SK-N-SH (cell line): ENCODE data around the gene TTC17. TPM values are rescaled to one million over a fixed set of nuclear protein-coding genes. Genes with fewer than 3 reads are reported as not detected.

Experiments used
- CTCF ChIA-PET: fragments of 300-600, 350-600 bp; formaldehyde crosslinking; extraction: SDS; loops from one replicate; lab custom pipeline; 2021; lab: Yijun Ruan, JAX
- POLR2A ChIA-PET: fragments of 350-600 bp; sonication (Branson Sonifier 250); formaldehyde crosslinking; extraction: SDS; loops from one replicate; lab custom pipeline; 2020; ENCODE audit warnings: antibody characterized with exemption, inconsistent platforms; lab: Yijun Ruan, JAX
- DNase-seq: peaks from one replicate; pipeline ENCODE4 v3.0.0; 2012
- H2AFZ ChIP-seq: fragments of 200-600 bp; sonication (generic); 2 replicates; pipeline ENCODE4 v1.8.1; 2016; ENCODE audit warnings: antibody characterized with exemption, mild to moderate bottlenecking, low read depth
- H3F3A ChIP-seq: fragments of 200-600 bp; sonication (generic); replicated peaks from 2 replicates; pipeline ENCODE3; 2016; ENCODE audit warnings: antibody characterized with exemption, mild to moderate bottlenecking; ENCODE audit not compliant: insufficient read depth
- H3K27ac ChIP-seq, 2 experiments: fragments of 200-500 bp in 1 of 2; fragments of 200-600 bp in 1 of 2; sonication (Bioruptor generic) in 1 of 2; sonication (generic), shearing (Covaris generic) in 1 of 2; 2 replicates each; pipeline versions ENCODE4 v1.5.1 to v1.6.1; 2014 to 2016; ENCODE audit warnings: low read depth in 2 of 2, inconsistent platforms in 1 of 2, low read length in 1 of 2, mild to moderate bottlenecking in 1 of 2, mixed read lengths in 1 of 2
- H3K27me3 ChIP-seq: fragments of 200-600 bp; sonication (generic), shearing (Covaris generic); 2 replicates; pipeline ENCODE4 v1.6.1; 2016; ENCODE audit warnings: mixed run types; ENCODE audit not compliant: insufficient read depth
- H3K36me3 ChIP-seq, 2 experiments: fragments of 200-500 bp in 1 of 2; fragments of 200-600 bp in 1 of 2; sonication (Bioruptor generic) in 1 of 2; sonication (generic) in 1 of 2; replicated peaks in 1 of 2; 2 replicates each; pipeline versions ENCODE3 to v1.5.1; 2014 to 2016; ENCODE audit warnings: low read length in 1 of 2, mild to moderate bottlenecking in 1 of 2; ENCODE audit not compliant: insufficient read depth in 2 of 2, control insufficient read depth in 1 of 2
- H3K4me1 ChIP-seq, 2 experiments: fragments of 200-500 bp in 1 of 2; fragments of 200-600 bp in 1 of 2; sonication (Bioruptor generic) in 1 of 2; sonication (generic), shearing (Covaris generic) in 1 of 2; 2 replicates each; pipeline versions ENCODE4 v1.5.1 to v1.6.1; 2014 to 2016; ENCODE audit warnings: low read depth in 1 of 2, low read length in 1 of 2, mixed run types in 1 of 2; ENCODE audit not compliant: insufficient read depth in 2 of 2, control insufficient read depth in 1 of 2
- H3K4me2 ChIP-seq: fragments of 200-600 bp; sonication (generic), shearing (Covaris generic); 2 replicates; pipeline ENCODE4 v1.6.1; 2017; ENCODE audit warnings: mixed run types
- H3K4me3 ChIP-seq, 2 experiments: fragments of 200-500 bp in 1 of 2; fragments of 200-600 bp in 1 of 2; sonication (Bioruptor generic) in 1 of 2; sonication (generic), shearing (Covaris generic) in 1 of 2; 2 replicates each; pipeline versions ENCODE4 v1.5.1 to v1.8.1; 2014 to 2016; ENCODE audit warnings: low read depth in 2 of 2, inconsistent platforms in 1 of 2, low read length in 1 of 2, mild to moderate bottlenecking in 1 of 2, mixed read lengths in 1 of 2, moderate library complexity in 1 of 2
- H3K79me2 ChIP-seq: fragments of 200-600 bp; sonication (generic); 2 replicates; pipeline ENCODE4 v1.8.1; 2017; ENCODE audit warnings: mild to moderate bottlenecking; ENCODE audit not compliant: insufficient read depth
- H3K9ac ChIP-seq: fragments of 200-600 bp; sonication (generic); 2 replicates; pipeline ENCODE4 v1.6.1; 2017; ENCODE audit warnings: mixed run types
- H3K9me2 ChIP-seq: fragments of 200-600 bp; sonication (generic); 2 replicates; pipeline ENCODE4 v1.6.1; 2017; ENCODE audit warnings: mixed run types
- H3K9me3 ChIP-seq: fragments of 200-600 bp; sonication (generic); 2 replicates; pipeline ENCODE4 v1.6.1; 2017; ENCODE audit warnings: mixed run types, mild to moderate bottlenecking, moderate library complexity
- H4K20me1 ChIP-seq: fragments of 200-600 bp; sonication (generic); 2 replicates; pipeline ENCODE4 v1.6.1; 2017; ENCODE audit warnings: mild to moderate bottlenecking, mixed run types; ENCODE audit not compliant: insufficient read depth
- EZH2phosphoT487 ChIP-seq: fragments of 200-600 bp; sonication (generic); IDR thresholded peaks from 2 replicates; pipeline ENCODE4 v1.6.1; 2017; ENCODE audit warnings: low read depth, mixed run types, mild to moderate bottlenecking, antibody characterized with exemption, moderate library complexity, borderline replicate concordance
- MXI1 ChIP-seq: IDR thresholded peaks from 2 replicates; pipeline ENCODE4 v1.6.1; 2012; ENCODE audit warnings: mild to moderate bottlenecking, low read depth, low read length, improper control_type of control experiment
- NRF1 ChIP-seq: IDR thresholded peaks from 2 replicates; pipeline ENCODE4 v1.6.1; 2012; ENCODE audit warnings: low read depth, mild to moderate bottlenecking, low read length
- PBX3 ChIP-seq: IDR thresholded peaks from 2 replicates; pipeline ENCODE4; 2012
- RFX5 ChIP-seq: IDR thresholded peaks from 2 replicates; pipeline ENCODE4 v1.6.1; 2012; ENCODE audit warnings: mild to moderate bottlenecking, improper control_type of control experiment, low read length
- SMC3 ChIP-seq: IDR thresholded peaks from 2 replicates; pipeline ENCODE4 v1.6.1; 2012; ENCODE audit warnings: low read depth, low read length, improper control_type of control experiment
- TCF12 ChIP-seq: IDR thresholded peaks from 2 replicates; pipeline ENCODE4 v1.4.0; 2012
- WGBS: methylation state at CpG from one replicate; pipeline ENCODE4 v1.1.6; 2017; ENCODE audit warnings: low lambda C conversion rate; 5-methylcytosine and 5-hydroxymethylcytosine counted together
- polyA plus RNA-seq, 3 experiments: library from polyadenylated mRNA; depleted of rRNA; stranded (reverse); fragments of >200 nt; gene quantifications; 2 replicates each; pipeline ENCODE4 v1.2.3, GENCODE V29; 2012
- TF ChIP-seq, protein P1 (sequence below): IDR thresholded peaks from 2 replicates; pipeline ENCODE4 v1.4.0; 2012; ENCODE audit warnings: low read depth, borderline replicate concordance
- TF ChIP-seq, protein P2 (sequence below): IDR thresholded peaks from 2 replicates; pipeline ENCODE4 v1.6.1; 2012; ENCODE audit warnings: mild to moderate bottlenecking, low read depth, low read length, moderate library complexity

Gene TTC17
- polyA plus RNA-seq, 1 of the 3 experiments (the other 2 are of a cell fraction), result 66.0 TPM

DNA sequence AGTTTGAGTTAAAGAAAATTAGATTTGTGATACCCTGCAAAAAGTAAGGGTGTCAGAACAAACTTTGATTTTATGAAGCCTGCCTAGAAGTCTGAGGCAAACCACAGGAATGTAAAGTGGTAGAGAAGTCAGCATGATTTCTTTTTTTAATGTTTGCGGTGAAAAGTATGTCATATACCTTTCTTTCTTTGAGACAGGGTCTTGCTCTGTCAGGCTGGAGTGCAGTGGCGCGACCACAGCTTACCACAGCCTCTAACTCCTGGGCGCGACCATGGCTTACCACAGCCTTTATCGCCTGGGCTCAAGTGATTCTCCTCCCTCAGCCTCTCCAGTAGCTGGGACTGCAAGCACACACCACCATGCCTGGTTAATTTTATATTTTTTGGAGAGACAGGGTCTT is 42.3 kb upstream of the TTC17 start:
- Histone ChIP-seq H3K36me3 (peaks cover 20 to 29% of the 10 kb centered on the region in 2 experiments), H3K4me2 (no peak overlapping the region)

More for the DNA sequence above, 42.3 kb upstream of the TTC17 start:
- CTCF ChIA-PET, result no interaction called here
- H3F3A ChIP-seq, result peaks cover 4% of the 10 kb centered on the region
- no peaks in the 10 kb centered on the region for H3K9me3 ChIP-seq
- no peak overlapping the region for H3K9ac ChIP-seq
- no peak for TF ChIP-seq SMC3
- TF ChIP-seq NRF1, result no peak
- TF ChIP-seq MXI1, result no peak
- no peak for TF ChIP-seq TCF12
- TF ChIP-seq, protein P1, sequence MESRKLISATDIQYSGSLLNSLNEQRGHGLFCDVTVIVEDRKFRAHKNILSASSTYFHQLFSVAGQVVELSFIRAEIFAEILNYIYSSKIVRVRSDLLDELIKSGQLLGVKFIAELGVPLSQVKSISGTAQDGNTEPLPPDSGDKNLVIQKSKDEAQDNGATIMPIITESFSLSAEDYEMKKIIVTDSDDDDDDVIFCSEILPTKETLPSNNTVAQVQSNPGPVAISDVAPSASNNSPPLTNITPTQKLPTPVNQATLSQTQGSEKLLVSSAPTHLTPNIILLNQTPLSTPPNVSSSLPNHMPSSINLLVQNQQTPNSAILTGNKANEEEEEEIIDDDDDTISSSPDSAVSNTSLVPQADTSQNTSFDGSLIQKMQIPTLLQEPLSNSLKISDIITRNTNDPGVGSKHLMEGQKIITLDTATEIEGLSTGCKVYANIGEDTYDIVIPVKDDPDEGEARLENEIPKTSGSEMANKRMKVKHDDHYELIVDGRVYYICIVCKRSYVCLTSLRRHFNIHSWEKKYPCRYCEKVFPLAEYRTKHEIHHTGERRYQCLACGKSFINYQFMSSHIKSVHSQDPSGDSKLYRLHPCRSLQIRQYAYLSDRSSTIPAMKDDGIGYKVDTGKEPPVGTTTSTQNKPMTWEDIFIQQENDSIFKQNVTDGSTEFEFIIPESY, result no peak
- no peak for TF ChIP-seq RFX5
- no peak for TF ChIP-seq EZH2phosphoT487
- TF ChIP-seq, protein P2, sequence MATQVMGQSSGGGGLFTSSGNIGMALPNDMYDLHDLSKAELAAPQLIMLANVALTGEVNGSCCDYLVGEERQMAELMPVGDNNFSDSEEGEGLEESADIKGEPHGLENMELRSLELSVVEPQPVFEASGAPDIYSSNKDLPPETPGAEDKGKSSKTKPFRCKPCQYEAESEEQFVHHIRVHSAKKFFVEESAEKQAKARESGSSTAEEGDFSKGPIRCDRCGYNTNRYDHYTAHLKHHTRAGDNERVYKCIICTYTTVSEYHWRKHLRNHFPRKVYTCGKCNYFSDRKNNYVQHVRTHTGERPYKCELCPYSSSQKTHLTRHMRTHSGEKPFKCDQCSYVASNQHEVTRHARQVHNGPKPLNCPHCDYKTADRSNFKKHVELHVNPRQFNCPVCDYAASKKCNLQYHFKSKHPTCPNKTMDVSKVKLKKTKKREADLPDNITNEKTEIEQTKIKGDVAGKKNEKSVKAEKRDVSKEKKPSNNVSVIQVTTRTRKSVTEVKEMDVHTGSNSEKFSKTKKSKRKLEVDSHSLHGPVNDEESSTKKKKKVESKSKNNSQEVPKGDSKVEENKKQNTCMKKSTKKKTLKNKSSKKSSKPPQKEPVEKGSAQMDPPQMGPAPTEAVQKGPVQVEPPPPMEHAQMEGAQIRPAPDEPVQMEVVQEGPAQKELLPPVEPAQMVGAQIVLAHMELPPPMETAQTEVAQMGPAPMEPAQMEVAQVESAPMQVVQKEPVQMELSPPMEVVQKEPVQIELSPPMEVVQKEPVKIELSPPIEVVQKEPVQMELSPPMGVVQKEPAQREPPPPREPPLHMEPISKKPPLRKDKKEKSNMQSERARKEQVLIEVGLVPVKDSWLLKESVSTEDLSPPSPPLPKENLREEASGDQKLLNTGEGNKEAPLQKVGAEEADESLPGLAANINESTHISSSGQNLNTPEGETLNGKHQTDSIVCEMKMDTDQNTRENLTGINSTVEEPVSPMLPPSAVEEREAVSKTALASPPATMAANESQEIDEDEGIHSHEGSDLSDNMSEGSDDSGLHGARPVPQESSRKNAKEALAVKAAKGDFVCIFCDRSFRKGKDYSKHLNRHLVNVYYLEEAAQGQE, result no peak
- no peak for TF ChIP-seq PBX3
- no peaks in the 10 kb centered on the region for H3K27me3 ChIP-seq
- peaks cover 9 to 17% of the 10 kb centered on the region in 2 experiments; a peak in 3 of 4 replicates for H3K4me1 ChIP-seq
- H3K9me2 ChIP-seq, result no peaks in the 10 kb centered on the region
- WGBS, result 94% methylated on average over 6 of the region's 6 CpGs
- POLR2A ChIA-PET, result interaction anchor here (0.7 kb wide), 1 partner anchor 567 kb away, joined by 3 read pairs; no protein-coding TSS in a partner anchor
- peaks cover 83% of the 10 kb centered on the region for H3K79me2 ChIP-seq
- peaks cover 60% of the 10 kb centered on the region for H4K20me1 ChIP-seq
- H3K27ac ChIP-seq, result no peak overlapping the region
- no peak overlapping the region for H2AFZ ChIP-seq
- H3K4me3 ChIP-seq, result no peak overlapping the region
- no peak for DNase-seq
